GM12892 (cell line): ENCODE measurements around the gene CCDC97.

Experiments
- POLR2A ChIP-seq: IDR thresholded peaks from 2 replicates; pipeline ENCODE4 v1.6.1; 2011; ENCODE audit warnings: low read depth, low read length, control low read depth
- TAF1 ChIP-seq: IDR thresholded peaks from 2 replicates; pipeline ENCODE4 v1.6.1; 2011; ENCODE audit warnings: low read depth, mild to moderate bottlenecking, control low read depth, low read length, borderline replicate concordance

DNA sequence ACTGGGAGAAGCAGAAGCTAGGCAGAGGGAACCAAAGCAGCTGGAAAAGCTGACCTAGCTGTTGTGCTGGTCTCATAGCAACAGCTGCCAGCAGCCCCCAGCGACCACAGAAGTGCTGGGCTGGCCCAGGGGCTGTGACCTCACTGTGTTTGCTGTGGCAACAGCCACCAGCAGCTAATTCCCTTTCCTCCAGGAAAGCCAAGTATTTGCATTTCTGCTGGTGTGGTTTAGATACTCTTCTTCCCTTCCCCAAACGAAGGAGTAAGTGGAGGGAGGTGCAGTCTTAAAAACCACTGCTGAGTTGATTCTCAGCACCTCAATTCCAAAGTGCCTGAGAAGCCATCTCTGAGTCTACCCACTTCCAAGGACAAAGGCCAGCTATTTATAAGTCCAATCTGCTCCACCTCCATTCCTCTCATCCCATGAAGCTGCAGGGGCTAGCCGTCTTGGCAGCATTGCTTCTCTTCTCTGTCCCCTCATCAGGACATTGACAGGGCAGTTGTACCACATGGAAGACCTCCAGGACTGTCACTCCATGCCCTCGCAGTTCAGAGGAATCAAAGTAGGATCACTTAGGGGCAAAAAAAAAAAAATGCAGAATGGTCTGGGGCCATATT, 11.5 kb upstream of the CCDC97 start:
- TF ChIP-seq TAF1, result no peak
- no peak for TF ChIP-seq POLR2A
